ENCODE results near the gene OR2A12.

DNA sequence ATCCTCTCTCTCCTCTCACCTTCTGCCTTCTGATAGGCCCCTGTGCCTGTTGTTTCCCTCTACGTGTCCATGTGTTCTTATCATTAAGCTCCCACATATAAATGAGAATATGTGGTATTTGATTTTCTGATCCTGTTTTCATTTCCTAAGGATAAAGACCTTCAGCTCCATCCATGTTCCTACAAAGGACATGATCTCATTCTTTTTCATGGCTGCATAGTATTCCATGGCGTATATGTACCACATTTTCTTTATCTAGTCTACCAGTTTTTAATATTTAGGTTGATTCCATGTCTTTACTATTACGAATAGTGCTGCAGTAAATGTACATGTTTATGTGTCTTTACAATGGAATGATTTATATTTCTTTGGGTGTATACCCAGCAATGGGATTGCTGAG is 4.6 kb downstream of the OR2A12 start:
- TF ChIP-seq, protein P1, sequence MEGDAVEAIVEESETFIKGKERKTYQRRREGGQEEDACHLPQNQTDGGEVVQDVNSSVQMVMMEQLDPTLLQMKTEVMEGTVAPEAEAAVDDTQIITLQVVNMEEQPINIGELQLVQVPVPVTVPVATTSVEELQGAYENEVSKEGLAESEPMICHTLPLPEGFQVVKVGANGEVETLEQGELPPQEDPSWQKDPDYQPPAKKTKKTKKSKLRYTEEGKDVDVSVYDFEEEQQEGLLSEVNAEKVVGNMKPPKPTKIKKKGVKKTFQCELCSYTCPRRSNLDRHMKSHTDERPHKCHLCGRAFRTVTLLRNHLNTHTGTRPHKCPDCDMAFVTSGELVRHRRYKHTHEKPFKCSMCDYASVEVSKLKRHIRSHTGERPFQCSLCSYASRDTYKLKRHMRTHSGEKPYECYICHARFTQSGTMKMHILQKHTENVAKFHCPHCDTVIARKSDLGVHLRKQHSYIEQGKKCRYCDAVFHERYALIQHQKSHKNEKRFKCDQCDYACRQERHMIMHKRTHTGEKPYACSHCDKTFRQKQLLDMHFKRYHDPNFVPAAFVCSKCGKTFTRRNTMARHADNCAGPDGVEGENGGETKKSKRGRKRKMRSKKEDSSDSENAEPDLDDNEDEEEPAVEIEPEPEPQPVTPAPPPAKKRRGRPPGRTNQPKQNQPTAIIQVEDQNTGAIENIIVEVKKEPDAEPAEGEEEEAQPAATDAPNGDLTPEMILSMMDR (conservative IDR thresholded peaks at IDR 0.05; ENCODE audit: low read length), result no peak
- no peak for TF ChIP-seq EZH2phosphoT487 (IDR thresholded peaks at IDR 0.05; ENCODE audit: borderline replicate concordance)

Data from Loucy (cell line).